Spleen (tissue), 11 donors: ENCODE measurements around the gene HMG20B. TPM values are rescaled to one million over a fixed set of nuclear protein-coding genes. Genes with fewer than 3 reads are reported as not detected.
A peak's percentile ranks its signal among the peaks of the same experiment; 100 is the strongest.

Experiments used
- DNase-seq: peaks from one replicate; pipeline ENCODE4 v3.0.0-alpha.2; 2020
- H3K27ac ChIP-seq, 8 donors: fragments of 200-600 bp; sonication (generic) in 7 of 8; 1 replicate in 4 of 8; 2 replicates in 4 of 8; pipeline versions ENCODE4 v1.5.0 to v1.8.0; 2016 to 2021; ENCODE audit warnings: inconsistent platforms in 4 of 8, mild to moderate bottlenecking in 4 of 8, moderate library complexity in 1 of 8
- H3K27me3 ChIP-seq, 7 donors: fragments of 200-600 bp; sonication (generic) in 6 of 7; replicated peaks in 1 of 7; 1 replicate in 4 of 7; 2 replicates in 3 of 7; pipeline versions ENCODE4 v1.5.0 to v1.8.0; 2016 to 2021; ENCODE audit warnings: inconsistent platforms in 3 of 7, mild to moderate bottlenecking in 1 of 7
- H3K36me3 ChIP-seq, 6 donors: fragments of 200-600 bp; sonication (generic) in 5 of 6; 1 replicate in 4 of 6; 2 replicates in 2 of 6; pipeline versions ENCODE4 v1.5.0 to v1.8.0; 2016 to 2021; ENCODE audit warnings: inconsistent platforms in 2 of 6
- H3K4me1 ChIP-seq, 6 donors: fragments of 200-600 bp; sonication (generic) in 5 of 6; 1 replicate in 3 of 6; 2 replicates in 3 of 6; pipeline versions ENCODE4 v1.5.0 to v1.8.0; 2016 to 2021; ENCODE audit warnings: inconsistent platforms in 3 of 6
- H3K4me3 ChIP-seq, 8 donors: fragments of 200-600 bp; sonication (generic) in 7 of 8; 1 replicate in 4 of 8; 2 replicates in 4 of 8; pipeline versions ENCODE4 v1.5.0 to v1.8.0; 2016 to 2021; ENCODE audit warnings: inconsistent platforms in 4 of 8, mild to moderate bottlenecking in 4 of 8, moderate library complexity in 2 of 8
- H3K9me3 ChIP-seq, 8 donors: fragments of 200-600 bp; sonication (generic) in 7 of 8; 1 replicate in 4 of 8; 2 replicates in 4 of 8; pipeline versions ENCODE4 v1.5.0 to v1.8.0; 2016 to 2021; ENCODE audit warnings: inconsistent platforms in 4 of 8
- POLR2A ChIP-seq, 3 donors: fragments of 450-650 bp; IDR thresholded peaks; one replicate each; pipeline ENCODE4 v1.5.1; 2017; ENCODE audit warnings: antibody characterized with exemption in 3 of 3, mild to moderate bottlenecking in 1 of 3
- POLR2AphosphoS5 ChIP-seq, 3 donors: sonication (generic); formaldehyde crosslinking; IDR thresholded peaks; one replicate each; pipeline ENCODE4 v1.5.1; 2017; ENCODE audit warnings: antibody characterized with exemption in 3 of 3
- WGBS, 5 donors: extraction: QIAGEN DNeasy Blood & Tissue Kit in 3 of 5; methylation state at CpG; one replicate each; pipeline versions ENCODE4 v1.1.5 to v1.1.7; 2013 to 2018; 5-methylcytosine and 5-hydroxymethylcytosine counted together
- intact Hi-C: fragments of 100-400 bp; cut with DNase I; formaldehyde crosslinking; loops from one replicate; pipeline ENCODE4 v1.15.0; 2023; ENCODE audit warnings: low total_unique reads
- polyA plus RNA-seq, 3 donors: library from polyadenylated mRNA; stranded (reverse); fragments of 200-250 nt; gene quantifications; one replicate each; pipeline ENCODE4 v1.2.1, GENCODE V29; 2013
- total RNA-seq, 7 donors: library from RNA; depleted of rRNA in 3 of 7; stranded (reverse); fragments of >200 nt in 3 of 7; fragmentation: NEBNext Ultra II Directional in 4 of 7; extraction: Animal tissue kit (Norgen Biotek cat#: 25700) in 4 of 7; gene quantifications; one replicate each; pipeline versions ENCODE4 v1.1.0 to v1.2.1, GENCODE V29; 2016 to 2021
- TF ChIP-seq, protein P1 (sequence below), 11 experiments: fragments of 200-600 bp in 7 of 11; fragments of 450-650 bp in 4 of 11; sonication (generic) in 4 of 11; IDR thresholded peaks in 8 of 11; conservative IDR thresholded peaks in 3 of 11; 1 replicate in 7 of 11; 2 replicates in 4 of 11; pipeline versions ENCODE4 v1.4.0 to v1.8.0; 2016 to 2021; ENCODE audit warnings: antibody characterized with exemption in 11 of 11, inconsistent platforms in 4 of 11, mild to moderate bottlenecking in 1 of 11
- donor health status: healthy with polysubstance abuse.
- donor health status: DM: no; HTN: no; CAD: no; lungs with moderate emphysema.
- donor health status: DM: no; HTN: no; CAD: no.
- donor health status: Bipolar disorder and iron deficiency.
- donor health status: healthy.
- donor health status: DM: no; HTN: no; CAD: no.
- donor health status: DM: yes; HTN: yes; CAD: no.

Gene HMG20B
- total and polyA plus RNA-seq, 10 donors, result 49.4 to 82.2 (median 65.8) TPM

DNA sequence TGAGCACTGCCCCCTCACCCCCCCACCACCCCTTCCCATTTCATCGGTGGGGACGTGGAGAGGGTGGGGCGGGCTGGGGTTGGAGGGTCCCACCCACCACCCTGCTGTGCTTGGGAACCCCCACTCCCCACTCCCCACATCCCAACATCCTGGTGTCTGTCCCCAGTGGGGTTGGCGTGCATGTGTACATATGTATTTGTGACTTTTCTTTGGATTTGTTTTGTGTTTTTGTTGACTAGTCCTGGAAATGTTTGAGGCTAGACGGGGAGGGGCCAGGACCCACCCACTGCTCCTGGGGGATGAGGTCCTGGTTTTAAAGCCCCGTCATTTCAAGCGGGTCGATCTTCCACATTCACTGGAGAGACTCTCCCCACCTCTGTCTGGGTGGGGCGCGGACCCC, 36.8 kb upstream of the HMG20B start:
- TF ChIP-seq POLR2A (IDR thresholded peaks at IDR 0.05) (no peak), POLR2AphosphoS5 (IDR thresholded peaks at IDR 0.05) (no peak)
- TF ChIP-seq, protein P1, sequence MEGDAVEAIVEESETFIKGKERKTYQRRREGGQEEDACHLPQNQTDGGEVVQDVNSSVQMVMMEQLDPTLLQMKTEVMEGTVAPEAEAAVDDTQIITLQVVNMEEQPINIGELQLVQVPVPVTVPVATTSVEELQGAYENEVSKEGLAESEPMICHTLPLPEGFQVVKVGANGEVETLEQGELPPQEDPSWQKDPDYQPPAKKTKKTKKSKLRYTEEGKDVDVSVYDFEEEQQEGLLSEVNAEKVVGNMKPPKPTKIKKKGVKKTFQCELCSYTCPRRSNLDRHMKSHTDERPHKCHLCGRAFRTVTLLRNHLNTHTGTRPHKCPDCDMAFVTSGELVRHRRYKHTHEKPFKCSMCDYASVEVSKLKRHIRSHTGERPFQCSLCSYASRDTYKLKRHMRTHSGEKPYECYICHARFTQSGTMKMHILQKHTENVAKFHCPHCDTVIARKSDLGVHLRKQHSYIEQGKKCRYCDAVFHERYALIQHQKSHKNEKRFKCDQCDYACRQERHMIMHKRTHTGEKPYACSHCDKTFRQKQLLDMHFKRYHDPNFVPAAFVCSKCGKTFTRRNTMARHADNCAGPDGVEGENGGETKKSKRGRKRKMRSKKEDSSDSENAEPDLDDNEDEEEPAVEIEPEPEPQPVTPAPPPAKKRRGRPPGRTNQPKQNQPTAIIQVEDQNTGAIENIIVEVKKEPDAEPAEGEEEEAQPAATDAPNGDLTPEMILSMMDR (IDR thresholded peaks at IDR 0.05 in 8 of 11, conservative IDR thresholded peaks at IDR 0.05 in 3 of 11), result no peak
- Histone ChIP-seq H3K4me1 (peaks cover 0 to 25% (median 12%) of the 10 kb centered on the region in 6 donors), H3K36me3 (peaks cover 0 to 90% (median 61%) of the 10 kb centered on the region in 6 donors), H3K27ac (peak overlapping the region in 2 of 8 donors; percentile 37 to 54), H3K4me3 (no peak overlapping the region), H3K9me3 (peaks cover 0 to 5% (median 0%) of the 10 kb centered on the region in 8 donors), H3K27me3 (no peaks in the 10 kb centered on the region)
- WGBS, 5 donors, result 83 to 98% (median 91%) methylated on average over 8 to 10 of the region's 10 CpGs
- DNase-seq, result no peak
- intact Hi-C loops, result no loop called here

DNA sequence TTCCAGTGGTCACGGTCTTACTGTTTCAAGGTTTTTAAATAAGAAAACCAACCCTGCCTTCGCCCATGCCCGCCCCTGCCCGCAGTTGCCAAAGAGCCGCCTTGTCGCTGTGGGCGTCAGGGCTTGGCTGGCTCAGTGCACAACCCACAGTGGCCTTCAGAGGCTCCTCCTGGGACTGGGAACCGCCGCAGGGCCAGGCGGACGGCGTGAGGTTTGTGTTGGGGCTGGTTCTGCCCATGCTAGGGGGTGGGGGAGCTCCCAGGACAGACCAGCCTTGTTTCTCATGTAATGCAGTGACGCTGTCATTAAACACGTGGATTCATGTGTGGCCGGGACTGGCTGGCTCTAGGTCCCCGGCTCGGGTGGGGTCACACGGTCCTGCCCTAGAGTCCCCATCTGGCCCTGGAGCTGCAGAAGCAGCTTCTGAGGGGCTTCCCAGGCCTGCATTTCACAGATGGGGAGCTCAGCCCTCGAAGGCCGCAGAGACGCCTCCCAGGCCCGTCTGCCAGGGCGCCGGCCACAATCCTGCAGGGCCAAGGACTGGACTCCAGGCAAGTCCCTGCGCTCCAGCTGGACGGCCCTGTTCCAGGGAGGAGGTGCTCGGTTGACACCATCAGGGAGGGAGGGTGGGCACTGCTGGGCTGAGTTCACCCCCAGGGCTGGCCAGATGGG, 36.2 kb upstream of the HMG20B start:
- H3K9me3 ChIP-seq, result peaks cover 0 to 5% (median 0%) of the 10 kb centered on the region in 8 donors
- no peak for DNase-seq
- H3K4me3 ChIP-seq, result no peak overlapping the region
- TF ChIP-seq POLR2A (IDR thresholded peaks at IDR 0.05) (no peak), POLR2AphosphoS5 (IDR thresholded peaks at IDR 0.05) (peak; percentile 12 to 63 (median 44))
- TF ChIP-seq, protein P1 (IDR thresholded peaks at IDR 0.05 in 8 of 11, conservative IDR thresholded peaks at IDR 0.05 in 3 of 11), result no peak
- peaks cover 0 to 85% (median 55%) of the 10 kb centered on the region in 6 donors for H3K36me3 ChIP-seq
- peak overlapping the region in 6 of 8 donors; percentile 13 to 54 (median 35) for H3K27ac ChIP-seq
- WGBS, 5 donors, result 67 to 81% (median 72%) methylated on average over 9 to 27 of the region's 27 CpGs
- intact Hi-C loops, result no loop called here
- H3K27me3 ChIP-seq, result no peaks in the 10 kb centered on the region
- H3K4me1 ChIP-seq, result peaks cover 0 to 25% (median 12%) of the 10 kb centered on the region in 6 donors

DNA sequence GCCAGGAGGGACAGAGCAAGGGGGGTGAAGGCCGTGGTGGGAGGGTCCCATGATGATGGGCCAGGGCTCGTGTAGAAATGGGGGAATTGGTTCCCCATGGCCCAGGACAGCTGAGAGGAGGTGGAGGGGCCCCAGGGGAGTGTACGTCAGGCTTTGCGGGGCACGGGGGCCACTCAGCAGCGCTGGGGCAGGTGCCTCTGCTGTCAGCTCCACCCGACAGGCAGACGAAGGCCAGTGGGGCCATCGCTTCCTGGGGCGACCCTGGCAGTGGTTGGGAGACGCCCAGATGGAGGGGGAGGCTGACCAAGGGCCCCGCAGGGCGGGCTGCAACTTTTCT, 35.7 kb upstream of the HMG20B start:
- H3K4me1 ChIP-seq, result peaks cover 0 to 25% (median 12%) of the 10 kb centered on the region in 6 donors
- WGBS, 5 donors, result 53 to 71% (median 66%) methylated on average over 10 to 13 of the region's 13 CpGs
- intact Hi-C loops, result no loop called here
- H3K4me3 ChIP-seq, result no peak overlapping the region
- no peak for TF ChIP-seq POLR2A (IDR thresholded peaks at IDR 0.05)
- TF ChIP-seq POLR2AphosphoS5 (IDR thresholded peaks at IDR 0.05), result peak in 2 of 3 donors; percentile 27 to 45
- H3K27ac ChIP-seq, result peak overlapping the region in 6 of 8 donors; percentile 13 to 54 (median 35)
- no peak for DNase-seq
- H3K27me3 ChIP-seq, result no peaks in the 10 kb centered on the region
- H3K9me3 ChIP-seq, result peaks cover 0 to 5% (median 0%) of the 10 kb centered on the region in 8 donors
- peaks cover 0 to 85% (median 51%) of the 10 kb centered on the region in 6 donors for H3K36me3 ChIP-seq

DNA sequence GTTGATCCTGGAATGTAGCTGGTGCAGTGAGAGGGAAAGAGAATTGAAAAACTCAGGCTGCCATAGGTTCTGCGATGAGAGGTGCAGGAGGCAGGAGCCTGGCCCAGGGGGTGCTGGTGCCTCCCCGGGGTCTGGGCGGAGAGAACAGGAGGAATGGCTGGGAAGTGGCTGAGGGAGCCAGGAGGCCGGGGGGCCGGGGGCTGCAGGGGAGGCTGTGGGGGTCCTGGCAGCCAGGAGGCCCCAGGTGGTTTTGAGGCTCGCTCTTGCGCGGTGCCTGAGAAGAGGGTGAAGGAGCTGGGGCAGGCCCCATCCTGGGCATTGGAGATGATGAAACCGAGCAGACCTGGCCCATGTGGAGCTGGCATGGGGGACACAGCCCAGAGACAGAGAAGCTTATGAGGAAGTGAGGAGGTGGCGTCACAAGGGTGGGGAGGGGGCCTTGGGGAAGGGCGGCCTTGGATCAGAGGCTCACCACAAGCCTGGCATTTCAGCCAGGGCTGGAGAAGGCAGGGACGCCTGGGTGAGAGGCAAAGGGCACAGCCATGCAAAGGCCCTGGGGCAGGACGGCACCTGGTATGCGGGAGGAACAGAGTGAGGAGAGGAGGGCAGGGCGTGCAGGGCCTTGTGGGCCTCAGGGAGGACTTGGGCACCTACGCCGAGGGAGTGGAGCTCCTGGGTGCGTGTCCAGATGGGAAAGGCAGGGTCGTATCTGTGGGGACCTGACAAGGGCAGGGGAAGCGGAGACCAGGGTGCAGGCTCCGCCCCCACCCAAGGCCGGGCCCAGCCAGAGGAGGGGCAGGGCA, 35.1 kb upstream of the HMG20B start:
- Histone ChIP-seq H3K4me3 (no peak overlapping the region), H3K9me3 (peaks cover 0 to 5% (median 0%) of the 10 kb centered on the region in 8 donors), H3K27ac (peak overlapping the region in 6 of 8 donors; percentile 8 to 54 (median 32)), H3K4me1 (peaks cover 0 to 25% (median 12%) of the 10 kb centered on the region in 6 donors), H3K27me3 (no peaks in the 10 kb centered on the region), H3K36me3 (peaks cover 0 to 85% (median 48%) of the 10 kb centered on the region in 6 donors)
- DNase-seq, result no peak
- TF ChIP-seq POLR2AphosphoS5 (IDR thresholded peaks at IDR 0.05) (peak; percentile 54 to 77 (median 55)), POLR2A (IDR thresholded peaks at IDR 0.05) (no peak)
- TF ChIP-seq, protein P1 (IDR thresholded peaks at IDR 0.05 in 8 of 11, conservative IDR thresholded peaks at IDR 0.05 in 3 of 11), result no peak
- WGBS, 5 donors, result 72 to 81% (median 79%) methylated on average over 21 to 22 of the region's 22 CpGs
- intact Hi-C loops, result no loop called here
